HG02610 (cell line): ENCODE measurements around the gene CXorf38.
"Not testable (repeated sequence)": the region's sequence is repeated elsewhere in the genome, so short reads cannot be mapped to it uniquely, and the experiment has no call there.

Experiments used
- ATAC-seq: cut with Tn5 transposase; IDR thresholded peaks from one replicate; pipeline ENCODE4 v1.9.1; 2021; ENCODE audit warnings: mild to moderate bottlenecking, moderate library complexity; ENCODE audit not compliant: unreplicated experiment

Gene CXorf38

DNA sequence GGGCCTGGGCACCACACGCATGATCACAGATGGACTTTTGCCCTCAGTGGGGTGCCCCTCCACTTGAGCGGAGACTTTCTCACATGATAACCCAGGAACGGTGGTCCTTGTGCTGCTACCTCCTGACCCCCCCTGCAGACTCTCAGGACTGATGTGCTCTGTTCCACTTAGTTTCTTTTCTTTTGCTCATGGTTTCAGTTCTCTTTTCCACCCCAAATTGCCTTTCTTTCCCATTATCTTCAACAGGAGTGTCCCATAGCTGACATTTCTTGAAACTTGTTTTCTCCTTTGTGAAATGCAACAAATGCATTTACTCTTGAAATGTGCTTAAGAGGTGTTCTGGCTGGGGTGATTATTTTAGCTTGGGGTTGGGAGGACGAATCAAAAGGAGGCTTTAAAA is 15.2 kb downstream of the CXorf38 start:
- no peak for ATAC-seq

DNA sequence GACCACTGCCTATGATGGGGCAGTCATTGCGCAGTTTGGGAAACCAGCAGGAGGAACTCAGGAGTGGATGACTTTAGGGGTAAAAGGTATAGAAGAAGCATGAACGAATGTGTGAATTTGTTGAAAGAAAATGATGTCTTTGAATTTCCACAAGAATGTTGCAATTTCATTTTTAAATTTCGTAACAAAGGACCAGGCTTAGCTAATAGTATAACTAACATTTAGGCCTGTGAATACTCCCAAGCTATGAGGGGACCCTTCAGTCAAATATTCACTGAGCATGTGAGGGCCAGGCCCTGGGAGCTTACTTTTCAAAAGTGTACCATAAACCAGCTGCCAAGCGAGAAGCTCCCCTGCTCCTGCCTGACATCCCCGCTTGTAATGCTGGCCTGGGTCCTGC is 18.9 kb downstream of the CXorf38 start:
- ATAC-seq = no peak

DNA sequence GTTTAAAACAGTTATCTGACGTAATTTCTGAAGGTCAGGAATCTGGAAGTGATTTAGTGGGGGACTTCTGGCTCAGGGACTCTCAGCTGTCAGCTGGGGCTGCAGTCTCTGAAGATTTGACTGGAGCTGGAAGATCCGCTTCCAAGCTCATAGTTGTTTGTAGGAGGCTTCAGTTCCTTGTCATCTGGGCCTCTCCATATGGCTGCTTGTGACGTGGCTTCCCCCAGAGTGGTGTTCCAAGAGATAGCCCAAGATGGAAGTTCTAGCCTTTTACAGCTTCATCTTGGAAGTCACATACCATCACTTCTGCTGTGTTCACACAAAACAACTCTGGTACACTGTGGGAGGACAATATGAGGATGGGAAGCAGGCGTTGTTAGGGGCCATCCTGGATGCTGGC is 22.1 kb downstream of the CXorf38 start:
- ATAC-seq = no peak

DNA sequence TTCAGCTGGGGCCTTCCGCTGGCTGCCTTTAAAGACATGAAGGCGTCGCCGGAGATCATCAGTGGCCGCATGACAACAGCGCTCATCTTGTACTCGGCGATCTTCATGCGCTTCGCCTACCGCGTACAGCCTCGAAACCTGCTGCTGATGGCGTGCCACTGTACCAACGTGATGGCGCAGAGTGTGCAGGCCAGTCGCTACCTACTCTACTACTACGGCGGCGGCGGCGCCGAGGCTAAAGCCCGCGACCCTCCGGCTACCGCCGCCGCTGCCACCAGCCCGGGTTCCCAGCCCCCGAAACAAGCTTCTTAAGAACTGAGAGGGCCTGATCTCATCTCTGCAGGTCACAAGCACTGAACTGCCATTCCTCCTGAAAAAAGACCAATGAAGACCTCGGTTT is 23.7 kb downstream of the CXorf38 start:
- ATAC-seq = no peak

DNA sequence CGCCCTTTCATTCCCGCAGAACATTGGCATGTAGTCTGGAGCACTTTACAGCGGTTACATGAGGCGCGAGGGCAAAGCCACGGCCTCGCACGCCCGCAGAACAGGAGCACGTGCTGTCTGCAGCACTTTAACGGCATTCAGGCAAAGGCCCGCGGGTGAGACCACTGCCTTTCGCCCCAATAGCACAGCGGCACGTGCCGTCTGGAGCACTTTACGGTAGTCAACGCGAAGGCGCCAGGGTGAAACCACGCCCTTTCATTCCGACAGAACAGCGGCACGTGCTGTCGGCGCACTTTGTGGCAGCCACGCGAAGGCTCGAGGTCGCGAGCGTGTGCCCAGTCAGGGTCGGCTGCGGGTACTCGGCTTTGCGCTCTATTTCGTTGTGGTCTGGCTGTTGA is 24.2 kb downstream of the CXorf38 start, which contains the start of gene MPC1L:
Gene MPC1L, plus strand, starts transcription at position 290 of the 398 bp plus-strand sequence. CDS start 138 bp downstream, outside the sequence.
- no peak for ATAC-seq

DNA sequence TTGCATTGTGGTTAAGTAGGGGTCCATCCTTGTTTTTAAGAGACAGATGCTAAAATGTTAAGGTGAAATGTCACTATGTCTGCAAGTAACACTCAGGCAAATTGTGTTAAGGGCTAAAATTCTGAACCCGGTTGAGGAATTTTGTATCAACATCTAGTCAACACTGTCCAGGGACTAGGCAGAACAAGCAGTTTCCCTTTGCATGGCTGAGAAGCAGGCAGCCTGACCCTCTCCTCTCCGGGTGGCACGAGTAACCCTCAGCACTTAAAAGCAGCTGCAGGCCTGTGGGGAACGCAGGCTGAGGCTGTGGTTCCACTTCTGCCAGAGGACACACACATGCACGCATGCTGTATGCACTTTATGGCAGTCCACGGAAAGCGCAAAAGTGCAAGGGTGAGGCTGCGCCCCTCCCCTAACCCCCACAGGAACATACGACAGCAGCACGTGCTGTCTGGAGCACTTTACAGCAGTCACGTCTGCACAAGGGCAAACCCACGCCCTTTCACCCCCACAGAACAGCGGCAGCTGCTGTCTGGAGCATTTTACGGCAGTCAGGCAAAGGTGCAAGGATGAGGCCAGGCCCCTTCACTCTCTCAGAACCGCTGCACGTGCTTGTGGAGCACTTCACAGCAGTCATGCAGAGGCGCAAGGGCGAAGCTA is 24.8 kb downstream of the CXorf38 start:
- no peak for ATAC-seq

DNA sequence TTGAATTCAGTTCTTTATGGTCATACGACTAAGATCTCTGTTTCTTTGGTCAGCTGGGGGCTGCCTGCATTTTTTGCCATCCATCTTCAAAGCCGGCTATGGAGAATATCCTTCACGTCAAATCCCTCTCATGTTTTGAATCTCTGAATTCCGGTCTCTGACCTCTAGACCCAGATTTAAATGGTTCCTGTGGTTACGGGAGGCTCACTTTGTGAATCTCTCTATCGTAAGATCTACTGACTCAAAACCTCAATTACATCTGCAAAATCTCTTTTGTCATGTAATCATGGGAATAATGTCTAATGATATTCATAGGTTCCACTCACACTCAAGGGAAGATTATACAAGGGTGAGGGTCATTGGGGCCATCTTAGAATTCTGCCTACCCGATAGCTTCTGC is 29.8 kb downstream of the CXorf38 start:
- ATAC-seq = no peak

DNA sequence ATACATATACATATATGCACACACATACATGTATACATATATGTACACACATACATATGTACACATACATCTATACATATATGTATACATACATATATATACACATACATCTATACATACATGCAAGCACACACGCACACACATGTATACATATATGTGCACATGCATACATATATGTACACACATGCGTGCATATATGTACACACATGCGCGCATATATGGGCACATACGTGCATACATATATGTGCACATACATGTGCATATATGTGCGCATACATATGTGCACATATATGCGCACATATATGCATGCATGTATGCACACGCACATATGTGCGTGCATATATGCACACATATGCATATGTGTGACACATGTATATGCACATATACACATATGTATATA is 31.4 kb downstream of the CXorf38 start:
- ATAC-seq = no peak

DNA sequence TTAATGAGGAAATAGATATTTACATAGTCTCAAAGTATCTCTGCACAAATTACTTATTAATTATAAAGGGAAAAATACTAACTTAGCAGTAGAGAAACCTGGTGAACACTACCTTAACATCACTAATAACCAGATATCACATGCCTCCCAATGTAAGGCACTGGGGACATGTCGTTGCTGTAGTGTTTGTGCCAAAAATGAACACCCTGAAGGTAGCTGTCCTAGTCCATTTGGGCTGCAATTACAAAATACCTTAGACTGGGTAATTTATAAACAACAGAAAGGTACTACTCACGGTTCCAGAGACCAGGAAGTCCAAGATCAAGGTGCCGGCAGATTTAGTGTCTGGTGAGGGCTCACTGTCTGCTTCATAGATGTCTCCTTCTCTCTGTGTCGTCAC is 34.9 kb downstream of the CXorf38 start:
- ATAC-seq = no peak

DNA sequence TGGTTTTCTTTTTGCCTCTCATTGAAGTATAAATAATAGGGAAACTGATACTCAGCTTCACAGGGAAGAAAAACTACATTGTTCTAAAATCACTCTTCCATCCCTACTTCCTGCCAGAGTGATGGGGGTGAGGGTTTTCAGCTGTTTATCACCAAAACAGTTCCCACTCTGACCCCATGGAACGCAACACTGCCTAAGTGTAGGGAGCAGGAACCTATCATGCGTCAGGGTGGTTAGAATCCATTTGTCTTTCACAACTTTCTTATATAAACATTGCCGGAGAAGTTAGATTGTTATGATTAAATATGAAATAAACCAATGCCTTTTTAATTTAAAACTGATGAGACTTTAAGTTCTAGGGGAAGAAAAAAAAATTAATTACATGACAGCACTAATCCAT is 40.0 kb downstream of the CXorf38 start:
- ATAC-seq = no peak

DNA sequence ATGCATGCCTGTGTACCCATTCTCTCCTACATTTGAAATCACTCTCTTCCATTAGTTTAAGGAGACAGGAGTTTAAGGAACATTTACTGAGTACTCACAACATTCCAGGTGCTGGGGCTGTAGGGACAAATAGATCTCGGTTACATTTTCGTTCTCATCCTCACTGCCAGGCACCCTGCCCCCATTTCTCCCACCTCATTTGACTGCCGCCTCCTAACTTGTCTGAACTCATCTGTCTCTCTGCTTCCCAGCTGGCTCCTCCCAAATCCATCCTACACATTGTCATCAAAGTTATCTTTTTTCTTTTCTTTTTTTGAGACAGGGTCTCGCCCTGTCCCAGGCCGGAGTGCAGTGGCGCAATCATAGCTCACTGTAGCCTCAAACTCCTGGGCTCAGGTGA is 43.9 kb downstream of the CXorf38 start:
- no peak for ATAC-seq

DNA sequence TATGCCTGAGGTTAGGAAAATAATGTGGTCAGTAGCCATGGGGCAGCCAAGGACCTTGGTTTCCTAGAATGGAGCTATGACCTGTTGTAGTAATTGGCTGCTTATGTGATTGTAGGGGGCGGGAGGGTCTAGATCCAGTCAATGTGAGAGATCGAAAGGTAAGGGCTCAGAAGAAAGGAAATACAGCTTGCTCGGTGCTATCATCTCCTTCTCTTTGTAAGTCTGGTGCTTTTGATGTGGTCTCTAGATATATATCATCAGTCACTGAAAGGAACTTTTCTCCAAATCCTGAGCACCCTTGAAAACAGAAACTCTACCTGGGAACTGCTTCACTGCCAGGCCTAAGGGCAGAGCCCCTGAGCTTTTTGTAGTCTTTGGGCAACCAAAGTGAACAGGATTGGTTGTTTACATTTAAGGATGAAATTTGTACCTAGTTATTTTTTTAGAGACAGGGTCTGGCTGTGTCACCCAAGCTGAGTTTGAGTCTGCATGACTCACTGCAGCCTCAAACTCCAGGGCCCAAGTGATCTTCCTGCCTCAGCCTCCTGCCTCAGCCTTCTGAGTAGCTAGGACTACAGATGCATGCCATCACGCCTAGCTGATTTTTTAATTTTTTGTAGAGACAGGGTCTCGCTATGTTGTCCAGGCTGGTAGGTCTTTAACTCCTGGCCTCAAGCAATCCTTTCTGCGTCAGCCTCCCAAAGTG is 57.6 kb downstream of the CXorf38 start:
- ATAC-seq = peak; percentile 79

DNA sequence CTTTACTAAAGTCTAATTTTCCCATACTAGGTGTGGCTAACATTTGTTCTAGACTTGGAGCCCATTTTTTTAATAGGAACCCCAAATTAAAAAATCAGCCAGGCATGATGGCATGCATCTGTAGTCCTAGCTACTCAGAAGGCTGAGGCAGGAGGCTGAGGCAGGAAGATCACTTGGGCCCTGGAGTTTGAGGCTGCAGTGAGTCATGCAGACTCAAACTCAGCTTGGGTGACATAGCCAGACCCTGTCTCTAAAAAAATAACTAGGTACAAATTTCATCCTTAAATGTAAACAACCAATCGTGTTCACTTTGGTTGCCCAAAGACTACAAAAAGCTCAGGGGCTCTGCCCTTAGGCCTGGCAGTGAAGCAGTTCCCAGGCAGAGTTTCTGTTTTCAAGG is 59.7 kb downstream of the CXorf38 start:
- not testable (repeated sequence) for ATAC-seq

DNA sequence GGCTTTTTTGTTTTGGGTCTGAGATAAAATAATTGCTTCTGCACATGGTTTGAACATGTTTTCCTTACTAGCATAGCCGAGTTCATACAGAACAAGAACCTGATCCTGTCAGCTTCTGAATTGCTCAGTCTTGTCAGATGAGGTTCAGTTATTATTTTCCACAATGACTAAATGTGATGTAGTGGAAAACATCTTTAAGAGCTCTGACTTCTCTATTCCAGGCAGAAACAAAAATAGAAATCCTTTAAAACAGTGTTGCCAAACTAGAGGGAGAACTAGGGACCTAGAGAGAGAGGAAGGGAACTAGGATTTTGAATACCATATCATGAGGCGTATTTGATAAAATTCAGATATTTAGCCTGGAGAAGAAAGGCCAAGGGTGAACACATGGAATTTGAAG is 64.5 kb downstream of the CXorf38 start:
- ATAC-seq = no peak

DNA sequence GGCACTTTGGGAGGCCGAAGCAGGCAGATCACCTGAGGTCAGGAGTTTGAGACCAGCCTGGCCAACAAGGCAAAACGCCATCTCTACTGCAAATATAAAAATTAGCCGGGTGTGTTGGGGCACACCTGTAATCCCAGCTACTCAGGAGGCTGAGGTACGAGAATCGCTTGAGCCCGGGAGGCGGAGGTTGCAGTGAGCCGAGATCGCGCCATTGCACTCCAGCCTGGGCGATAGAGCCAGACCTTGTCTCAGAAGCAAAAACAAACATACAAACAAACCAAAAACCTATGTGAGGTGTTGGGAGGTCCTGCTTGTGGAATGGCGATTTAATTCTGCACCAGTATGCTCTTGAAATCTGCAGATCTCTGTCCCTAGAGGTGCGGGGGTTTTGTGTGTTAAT is 65.2 kb downstream of the CXorf38 start:
- ATAC-seq = not testable (repeated sequence)

DNA sequence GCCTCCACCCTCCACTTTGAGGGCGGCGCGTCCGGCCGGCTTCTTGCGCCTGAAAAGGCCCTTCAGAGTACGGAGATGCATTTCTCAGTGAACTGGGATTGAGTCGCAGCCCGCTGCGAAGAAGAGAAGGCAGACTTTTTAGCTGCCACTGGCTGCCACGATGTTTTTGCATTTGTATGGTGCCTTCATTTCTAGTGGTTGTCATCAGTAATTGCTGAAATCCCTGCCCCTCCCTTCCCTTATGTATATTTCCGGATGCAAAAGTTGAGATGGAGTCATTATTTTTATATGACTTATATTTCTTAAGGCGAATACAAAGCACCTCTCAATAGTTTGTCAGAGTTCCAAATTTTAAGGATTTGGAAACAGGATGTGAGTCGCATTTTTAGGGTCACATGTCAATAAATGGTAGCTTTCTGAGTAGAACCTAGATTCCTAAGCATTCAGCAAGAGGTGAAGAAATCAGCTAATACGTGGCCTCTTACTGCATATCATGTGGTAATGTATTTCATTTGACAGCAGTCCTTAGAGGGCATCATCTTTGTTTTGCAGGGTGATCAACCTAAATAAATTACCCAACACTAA is 65.9 kb downstream of the CXorf38 start:
- ATAC-seq = no peak

DNA sequence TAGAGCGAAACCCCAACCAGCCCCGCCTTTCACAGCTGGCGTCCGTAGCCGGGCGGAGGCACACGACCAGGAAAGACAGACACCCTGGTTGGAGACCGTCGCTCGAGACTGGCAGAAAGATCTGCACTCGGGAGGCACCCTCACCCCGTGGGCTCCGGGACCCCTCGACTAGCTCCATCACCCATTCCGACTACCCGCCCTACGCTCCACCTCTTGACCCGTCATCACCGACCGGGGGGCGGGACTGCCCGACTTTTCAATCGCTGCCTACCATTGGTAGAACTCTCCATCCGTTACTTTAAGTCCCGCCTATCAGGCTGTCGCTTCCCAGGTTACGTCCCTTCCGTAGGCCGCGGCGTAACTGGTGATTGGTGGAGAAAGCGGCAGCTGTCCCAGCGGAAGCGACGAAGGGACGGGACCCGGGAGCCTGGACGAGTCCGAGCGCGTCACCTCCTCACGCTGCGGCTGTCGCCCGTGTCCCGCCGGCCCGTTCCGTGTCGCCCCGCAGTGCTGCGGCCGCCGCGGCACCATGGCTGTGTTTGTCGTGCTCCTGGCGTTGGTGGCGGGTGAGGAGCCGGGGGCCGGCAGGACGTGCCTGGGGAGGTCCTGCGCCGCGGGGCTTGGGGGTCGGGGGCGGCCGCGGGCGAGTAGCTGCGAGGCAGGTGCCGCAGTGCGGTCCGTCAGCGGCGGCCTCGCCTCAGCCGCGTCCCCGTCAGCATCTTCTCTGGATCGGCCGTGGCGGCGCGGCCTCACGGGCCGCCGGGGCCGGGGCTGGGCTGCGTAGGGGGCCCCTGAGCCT is 66.6 kb downstream of the CXorf38 start, which contains the start of gene ATP6AP2:
Gene ATP6AP2, plus strand, starts transcription at position 434 of the 799 bp plus-strand sequence. Its CDS starts 96 bp downstream, at position 530.
- peak; percentile 98 for ATAC-seq

DNA sequence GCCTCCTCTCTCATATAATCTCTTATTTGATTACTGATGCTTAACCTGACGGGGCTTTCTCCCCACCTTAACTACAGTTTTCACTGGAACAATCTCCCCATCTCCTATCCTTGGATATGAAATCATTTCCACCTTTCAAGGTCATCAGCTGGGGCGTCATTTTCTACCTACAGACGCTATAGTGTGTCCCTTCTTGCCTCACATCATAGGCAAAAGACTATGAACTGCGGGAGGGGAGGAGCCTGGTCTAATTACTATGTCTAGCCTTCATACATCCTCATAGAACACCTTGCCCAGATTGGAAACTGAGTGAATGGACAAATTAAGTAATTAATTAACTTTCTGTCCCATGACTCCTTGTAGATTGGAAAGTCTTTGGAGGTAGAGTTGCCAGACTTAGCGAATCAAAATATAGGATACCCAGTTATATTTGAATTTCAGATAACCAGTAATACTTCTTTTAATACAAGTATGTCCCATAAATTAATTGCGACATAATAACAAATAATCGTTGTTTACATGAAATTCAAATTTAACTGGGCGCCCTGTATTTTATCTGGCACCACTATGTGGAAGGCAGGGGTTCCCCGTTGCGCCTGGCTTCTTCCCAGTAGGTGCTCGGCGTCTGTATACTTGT is 67.3 kb downstream of the CXorf38 start:
- peak; percentile 56 for ATAC-seq

DNA sequence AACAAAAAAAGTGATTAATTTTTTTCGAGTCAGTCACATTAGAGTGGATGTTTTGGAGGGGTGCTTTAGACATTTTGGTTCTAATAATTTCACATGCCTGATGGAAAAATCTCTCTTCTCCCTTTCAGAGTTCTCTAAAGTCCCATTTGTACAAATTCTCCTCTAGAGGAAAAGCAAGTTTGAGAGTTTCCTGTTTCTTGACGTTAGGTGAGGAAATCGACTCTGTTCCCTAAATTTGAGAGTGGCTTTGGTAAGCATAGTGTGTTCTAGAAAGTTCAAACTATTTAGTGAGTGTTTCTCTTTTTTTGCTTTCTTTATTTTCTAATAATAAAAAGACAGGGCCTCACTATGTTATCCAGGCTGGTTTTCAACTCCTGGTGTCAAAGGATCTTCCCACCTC is 68.2 kb downstream of the CXorf38 start:
- ATAC-seq = no peak

DNA sequence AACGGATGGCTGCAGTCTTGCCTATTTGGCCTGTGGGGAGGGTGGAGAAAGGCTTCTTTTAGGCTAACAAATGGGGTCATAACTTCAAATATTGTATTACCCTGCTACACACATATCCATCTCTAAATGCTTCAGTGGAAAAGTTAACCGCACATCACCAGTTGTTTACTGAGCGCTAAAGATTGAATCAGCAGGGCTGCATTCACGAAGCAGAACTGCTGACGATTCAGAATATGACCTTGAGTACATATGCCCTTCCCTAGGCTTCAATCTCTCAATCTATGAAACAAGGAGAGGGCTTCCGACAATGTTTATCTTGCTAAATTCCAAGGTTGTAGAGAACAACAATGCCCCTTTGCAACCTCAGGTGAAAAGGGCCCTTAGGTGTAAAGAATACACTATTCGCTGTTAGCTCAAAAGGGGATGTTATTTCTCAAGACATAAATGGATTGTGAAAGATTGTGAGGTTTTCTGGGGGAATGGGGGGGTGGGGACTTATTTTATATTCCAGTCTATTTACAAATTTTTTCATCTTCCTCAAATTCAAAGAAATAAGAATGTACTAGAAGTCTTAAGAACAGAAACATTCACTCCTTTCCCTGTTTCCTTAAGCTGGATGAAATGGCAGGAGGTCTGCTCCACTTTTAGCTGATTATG is 69.2 kb downstream of the CXorf38 start:
- no peak for ATAC-seq
